Measurements from ENCODE around the gene KLHL21. TPM values are rescaled to one million over a fixed set of nuclear protein-coding genes. Genes with fewer than 3 reads are reported as not detected.

The KLHL21 gene
- total RNA-seq, 2 donors from 2014 or later, result 142 to 156 TPM

GRCh38 chr1:6574818-6575217 lies 27.9 kb downstream of the KLHL21 start:
- Histone ChIP-seq H3K27me3 (replicated peaks; ENCODE audit: insufficient read depth) (no peaks in the 10 kb centered on the region), H3K4me3 (no peak overlapping the region), H3K4me1 (ENCODE audit: control insufficient read depth in 1 of 2, low read depth in 2 of 2) (peaks cover 5 to 9% of the 10 kb centered on the region in 2 donors), H3K27ac (no peak overlapping the region), H3K9me3 (no peaks in the 10 kb centered on the region), H3K36me3 (no peaks in the 10 kb centered on the region)
- DNase-seq (ENCODE audit: low spot score) (no peak), ATAC-seq (ENCODE audit: insufficient number of reproducible peaks, low FRiP score, low read depth) (no peak)
- TF ChIP-seq, protein P1, sequence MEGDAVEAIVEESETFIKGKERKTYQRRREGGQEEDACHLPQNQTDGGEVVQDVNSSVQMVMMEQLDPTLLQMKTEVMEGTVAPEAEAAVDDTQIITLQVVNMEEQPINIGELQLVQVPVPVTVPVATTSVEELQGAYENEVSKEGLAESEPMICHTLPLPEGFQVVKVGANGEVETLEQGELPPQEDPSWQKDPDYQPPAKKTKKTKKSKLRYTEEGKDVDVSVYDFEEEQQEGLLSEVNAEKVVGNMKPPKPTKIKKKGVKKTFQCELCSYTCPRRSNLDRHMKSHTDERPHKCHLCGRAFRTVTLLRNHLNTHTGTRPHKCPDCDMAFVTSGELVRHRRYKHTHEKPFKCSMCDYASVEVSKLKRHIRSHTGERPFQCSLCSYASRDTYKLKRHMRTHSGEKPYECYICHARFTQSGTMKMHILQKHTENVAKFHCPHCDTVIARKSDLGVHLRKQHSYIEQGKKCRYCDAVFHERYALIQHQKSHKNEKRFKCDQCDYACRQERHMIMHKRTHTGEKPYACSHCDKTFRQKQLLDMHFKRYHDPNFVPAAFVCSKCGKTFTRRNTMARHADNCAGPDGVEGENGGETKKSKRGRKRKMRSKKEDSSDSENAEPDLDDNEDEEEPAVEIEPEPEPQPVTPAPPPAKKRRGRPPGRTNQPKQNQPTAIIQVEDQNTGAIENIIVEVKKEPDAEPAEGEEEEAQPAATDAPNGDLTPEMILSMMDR (IDR thresholded peaks at IDR 0.05), result no peak

DNA sequence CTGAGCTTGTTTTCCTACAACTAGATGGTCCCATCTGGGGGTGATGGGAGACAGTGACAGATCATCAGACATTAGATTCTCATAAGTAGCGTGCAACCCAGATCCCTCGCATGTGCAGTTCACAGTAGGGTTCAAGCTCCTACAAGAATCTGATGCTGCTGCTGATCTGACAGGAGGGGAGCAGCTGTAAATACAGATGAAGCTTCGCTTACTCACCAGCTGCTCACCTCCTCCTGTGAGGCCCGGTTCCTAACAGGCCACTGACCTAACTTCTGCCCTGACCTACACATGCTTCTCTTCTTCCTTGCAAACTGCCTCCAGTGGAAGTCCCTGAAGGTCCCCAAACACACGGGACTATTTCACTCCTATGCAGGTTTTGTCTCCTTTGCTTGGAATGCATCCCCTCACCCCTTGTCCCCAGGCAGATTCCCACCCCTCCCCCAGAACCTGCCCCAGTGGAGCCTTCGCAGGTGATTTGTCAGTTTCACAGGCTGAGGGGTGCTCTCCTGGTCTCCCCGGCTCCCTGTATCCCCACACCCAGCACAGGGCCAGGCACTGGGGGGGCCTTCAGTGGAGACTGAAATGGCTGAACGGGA lies 28.5 kb downstream of the KLHL21 start:
- H3K27ac ChIP-seq, result no peak overlapping the region
- H3K27me3 ChIP-seq (replicated peaks; ENCODE audit: insufficient read depth), result no peaks in the 10 kb centered on the region
- no peaks in the 10 kb centered on the region for H3K36me3 ChIP-seq
- H3K4me3 ChIP-seq, result no peak overlapping the region
- H3K9me3 ChIP-seq, result no peaks in the 10 kb centered on the region
- TF ChIP-seq, protein P1 (IDR thresholded peaks at IDR 0.05), result no peak
- H3K4me1 ChIP-seq (ENCODE audit: control insufficient read depth in 1 of 2, low read depth in 2 of 2), result peaks cover under 1 to 4% of the 10 kb centered on the region in 2 donors
- ATAC-seq (ENCODE audit: insufficient number of reproducible peaks, low FRiP score, low read depth) (no peak), DNase-seq (ENCODE audit: low spot score) (no peak)

DNA sequence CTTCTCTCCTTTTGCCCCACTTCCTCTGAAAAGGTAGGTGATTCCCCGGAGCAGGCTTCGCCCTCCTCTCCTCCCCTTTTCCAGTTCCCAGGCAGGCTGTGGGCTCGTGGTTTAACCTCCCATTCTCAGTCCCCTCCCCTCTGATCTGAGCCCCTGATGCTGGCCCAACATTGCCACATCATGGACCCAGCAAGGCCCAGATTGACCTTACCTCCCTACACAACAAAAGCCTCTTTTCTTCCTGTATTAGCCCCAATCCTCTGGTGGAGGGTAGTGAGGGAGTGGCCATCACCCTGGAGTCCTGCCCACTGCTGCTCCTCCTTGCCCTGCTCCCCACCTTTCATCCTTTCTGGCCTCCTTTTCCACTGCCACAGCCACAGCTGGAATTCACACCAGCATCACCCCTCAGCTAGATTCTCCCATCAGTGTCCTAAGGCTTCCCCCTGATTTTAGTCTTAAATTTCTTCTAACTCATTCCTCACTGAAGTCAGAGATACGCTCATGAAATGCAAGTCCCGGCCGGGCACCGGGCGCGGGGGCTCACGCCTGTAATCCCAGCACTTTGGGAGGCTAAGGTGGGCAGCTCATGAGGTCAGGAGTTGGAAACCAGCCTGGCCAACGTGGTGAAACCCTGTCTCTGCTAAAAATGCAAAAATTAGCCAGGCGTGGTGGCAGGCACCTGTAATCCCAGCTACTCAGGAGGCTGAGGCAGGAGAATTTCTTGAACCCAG lies 29.9 kb downstream of the KLHL21 start:
- H3K27me3 ChIP-seq (replicated peaks; ENCODE audit: insufficient read depth), result no peaks in the 10 kb centered on the region
- no peak overlapping the region for H3K27ac ChIP-seq
- no peaks in the 10 kb centered on the region for H3K9me3 ChIP-seq
- no peak overlapping the region for H3K4me3 ChIP-seq
- no peak for ATAC-seq (ENCODE audit: insufficient number of reproducible peaks, low FRiP score, low read depth)
- TF ChIP-seq, protein P1 (IDR thresholded peaks at IDR 0.05), result no peak
- DNase-seq (ENCODE audit: low spot score), result no peak
- no peaks in the 10 kb centered on the region for H3K4me1 ChIP-seq (ENCODE audit: control insufficient read depth in 1 of 2, low read depth in 2 of 2)
- H3K36me3 ChIP-seq, result no peaks in the 10 kb centered on the region

DNA sequence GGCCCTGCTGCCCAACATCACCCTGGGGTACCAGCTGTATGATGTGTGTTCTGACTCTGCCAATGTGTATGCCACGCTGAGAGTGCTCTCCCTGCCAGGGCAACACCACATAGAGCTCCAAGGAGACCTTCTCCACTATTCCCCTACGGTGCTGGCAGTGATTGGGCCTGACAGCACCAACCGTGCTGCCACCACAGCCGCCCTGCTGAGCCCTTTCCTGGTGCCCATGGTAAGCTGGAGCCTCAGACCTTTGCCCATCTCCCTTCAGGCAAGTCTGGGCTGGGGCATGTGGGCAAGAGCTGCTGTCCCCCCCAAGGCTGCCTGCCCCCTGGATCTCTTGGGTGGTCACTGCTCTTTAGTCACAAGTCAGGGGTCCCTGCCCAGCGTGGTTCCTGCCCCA lies 31.7 kb downstream of the KLHL21 start:
- H3K27ac ChIP-seq, result no peak overlapping the region
- no peak overlapping the region for H3K4me3 ChIP-seq
- H3K27me3 ChIP-seq (replicated peaks; ENCODE audit: insufficient read depth), result no peaks in the 10 kb centered on the region
- H3K36me3 ChIP-seq, result no peaks in the 10 kb centered on the region
- H3K9me3 ChIP-seq, result no peaks in the 10 kb centered on the region
- DNase-seq (ENCODE audit: low spot score), result no peak
- no peak for ATAC-seq (ENCODE audit: insufficient number of reproducible peaks, low FRiP score, low read depth)
- TF ChIP-seq, protein P1 (IDR thresholded peaks at IDR 0.05), result no peak
- no peaks in the 10 kb centered on the region for H3K4me1 ChIP-seq (ENCODE audit: control insufficient read depth in 1 of 2, low read depth in 2 of 2)

- H3K36me3 ChIP-seq, result no peaks in the 10 kb centered on the region
- no peak for ATAC-seq (ENCODE audit: insufficient number of reproducible peaks, low FRiP score, low read depth)
- no peaks in the 10 kb centered on the region for H3K9me3 ChIP-seq
- no peaks in the 10 kb centered on the region for H3K27me3 ChIP-seq (replicated peaks; ENCODE audit: insufficient read depth)
- no peaks in the 10 kb centered on the region for H3K4me1 ChIP-seq (ENCODE audit: control insufficient read depth in 1 of 2, low read depth in 2 of 2)
- H3K4me3 ChIP-seq, result no peak overlapping the region
- no peak for DNase-seq (ENCODE audit: low spot score)
- no peak overlapping the region for H3K27ac ChIP-seq
- TF ChIP-seq, protein P1 (IDR thresholded peaks at IDR 0.05), result no peak
Observed at GRCh38 chr1:6570100-6570499, 32.6 kb downstream of the KLHL21 start.
